Measurements from ENCODE around the gene PLEKHA8.
A peak's percentile ranks its signal among the peaks of the same experiment; 100 is the strongest.

The PLEKHA8 gene

GRCh38 chr7:30020535-30020934 is 7.7 kb upstream of the PLEKHA8 start:
- no peak for DNase-seq (ENCODE audit: insufficient read length, low spot score)
- FAIRE-seq: no peak
- no peak for TF ChIP-seq CTCF (IDR thresholded peaks at IDR 0.05; ENCODE audit: insufficient read depth, missing control alignments)

- no peak for TF ChIP-seq CTCF (IDR thresholded peaks at IDR 0.05; ENCODE audit: insufficient read depth, missing control alignments)
- DNase-seq (ENCODE audit: insufficient read length, low spot score) (no peak), FAIRE-seq (no peak)
Measured at GRCh38 chr7:30022991-30023390, 5.2 kb upstream of the PLEKHA8 start.

- FAIRE-seq (no peak), DNase-seq (ENCODE audit: insufficient read length, low spot score) (no peak)
- no peak for TF ChIP-seq CTCF (IDR thresholded peaks at IDR 0.05; ENCODE audit: insufficient read depth, missing control alignments)
Measured at GRCh38 chr7:30023524-30023923, 4.7 kb upstream of the PLEKHA8 start.

GRCh38 chr7:30026229-30027064 is 1.8 kb upstream of the PLEKHA8 start, which contains the start of gene FKBP14:
Gene FKBP14 (minus strand): TSS chr7:30026702. CDS start chr7:30026508, 194 bp downstream.
- no peak for FAIRE-seq

GRCh38 chr7:30027065-30027456 is 1.2 kb upstream of the PLEKHA8 start:
- DNase-seq (ENCODE audit: insufficient read length, low spot score) (no peak), FAIRE-seq (no peak)
- no peak for TF ChIP-seq CTCF (IDR thresholded peaks at IDR 0.05; ENCODE audit: insufficient read depth, missing control alignments)

More at GRCh38 chr7:30026229-30027064, 1.8 kb upstream of the PLEKHA8 start, which contains the start of gene FKBP14:
- DNase-seq (ENCODE audit: insufficient read length, low spot score): peak; percentile 53
- no peak for TF ChIP-seq CTCF (IDR thresholded peaks at IDR 0.05; ENCODE audit: insufficient read depth, missing control alignments)

GRCh38 chr7:30027740-30028215 is 434 bp upstream of the PLEKHA8 start:
- no peak for FAIRE-seq
- TF ChIP-seq CTCF (IDR thresholded peaks at IDR 0.05; ENCODE audit: insufficient read depth, missing control alignments): no peak
- DNase-seq (ENCODE audit: insufficient read length, low spot score): no peak

All from D721Med (cell line).